ENCODE results near the gene UBAP1.

The UBAP1 gene

GRCh38 chr9:34157898-34158297 lies 20.9 kb upstream of the UBAP1 start:
- Histone ChIP-seq H3K27me3 (ENCODE audit: control insufficient read depth, insufficient read depth, low read length) (no peaks in the 10 kb centered on the region), H3K27ac (ENCODE audit: low read depth, low read length) (no peak overlapping the region), H3K9ac (ENCODE audit: low read length) (no peak overlapping the region), H3K36me3 (ENCODE audit: control insufficient read depth, insufficient read depth, low read length) (no peaks in the 10 kb centered on the region), H3K4me1 (ENCODE audit: control insufficient read depth, insufficient read depth, low read length) (no peaks in the 10 kb centered on the region), H3K4me3 (ENCODE audit: low read length) (no peak overlapping the region)

- no peaks in the 10 kb centered on the region for H3K36me3 ChIP-seq (ENCODE audit: control insufficient read depth, insufficient read depth, low read length)
- no peak overlapping the region for H3K4me3 ChIP-seq (ENCODE audit: low read length)
- no peak overlapping the region for H3K27ac ChIP-seq (ENCODE audit: low read depth, low read length)
- no peaks in the 10 kb centered on the region for H3K4me1 ChIP-seq (ENCODE audit: control insufficient read depth, insufficient read depth, low read length)
- no peak overlapping the region for H3K9ac ChIP-seq (ENCODE audit: low read length)
- no peaks in the 10 kb centered on the region for H3K27me3 ChIP-seq (ENCODE audit: control insufficient read depth, insufficient read depth, low read length)
These were observed 20.4 kb upstream of the UBAP1 start for GRCh38 chr9:34158362-34158869.

GRCh38 chr9:34163434-34163833 lies 15.4 kb upstream of the UBAP1 start:
- Histone ChIP-seq H3K4me1 (ENCODE audit: control insufficient read depth, insufficient read depth, low read length) (no peaks in the 10 kb centered on the region), H3K9ac (ENCODE audit: low read length) (no peak overlapping the region), H3K27ac (ENCODE audit: low read depth, low read length) (no peak overlapping the region), H3K36me3 (ENCODE audit: control insufficient read depth, insufficient read depth, low read length) (no peaks in the 10 kb centered on the region), H3K27me3 (ENCODE audit: control insufficient read depth, insufficient read depth, low read length) (no peaks in the 10 kb centered on the region), H3K4me3 (ENCODE audit: low read length) (no peak overlapping the region)

- Histone ChIP-seq H3K36me3 (ENCODE audit: control insufficient read depth, insufficient read depth, low read length) (no peaks in the 10 kb centered on the region), H3K4me1 (ENCODE audit: control insufficient read depth, insufficient read depth, low read length) (no peaks in the 10 kb centered on the region), H3K4me3 (ENCODE audit: low read length) (no peak overlapping the region), H3K27me3 (ENCODE audit: control insufficient read depth, insufficient read depth, low read length) (no peaks in the 10 kb centered on the region), H3K27ac (ENCODE audit: low read depth, low read length) (no peak overlapping the region), H3K9ac (ENCODE audit: low read length) (no peak overlapping the region)
These were observed 9.7 kb upstream of the UBAP1 start for GRCh38 chr9:34169125-34169524.

GRCh38 chr9:34170237-34170991 lies 8.4 kb upstream of the UBAP1 start:
- Histone ChIP-seq H3K4me1 (ENCODE audit: control insufficient read depth, insufficient read depth, low read length) (no peaks in the 10 kb centered on the region), H3K27me3 (ENCODE audit: control insufficient read depth, insufficient read depth, low read length) (no peaks in the 10 kb centered on the region), H3K36me3 (ENCODE audit: control insufficient read depth, insufficient read depth, low read length) (no peaks in the 10 kb centered on the region), H3K27ac (ENCODE audit: low read depth, low read length) (no peak overlapping the region), H3K4me3 (ENCODE audit: low read length) (no peak overlapping the region), H3K9ac (ENCODE audit: low read length) (no peak overlapping the region)

GRCh38 chr9:34171753-34172535 lies 6.9 kb upstream of the UBAP1 start:
- Histone ChIP-seq H3K36me3 (ENCODE audit: control insufficient read depth, insufficient read depth, low read length) (no peaks in the 10 kb centered on the region), H3K27me3 (ENCODE audit: control insufficient read depth, insufficient read depth, low read length) (no peaks in the 10 kb centered on the region), H3K9ac (ENCODE audit: low read length) (no peak overlapping the region), H3K27ac (ENCODE audit: low read depth, low read length) (no peak overlapping the region), H3K4me3 (ENCODE audit: low read length) (no peak overlapping the region), H3K4me1 (ENCODE audit: control insufficient read depth, insufficient read depth, low read length) (no peaks in the 10 kb centered on the region)

GRCh38 chr9:34176089-34176488 lies 2.8 kb upstream of the UBAP1 start:
- H3K4me3 ChIP-seq (ENCODE audit: low read length) = no peak overlapping the region
- H3K27me3 ChIP-seq (ENCODE audit: control insufficient read depth, insufficient read depth, low read length) = no peaks in the 10 kb centered on the region
- no peak overlapping the region for H3K9ac ChIP-seq (ENCODE audit: low read length)
- H3K36me3 ChIP-seq (ENCODE audit: control insufficient read depth, insufficient read depth, low read length) = no peaks in the 10 kb centered on the region
- H3K27ac ChIP-seq (ENCODE audit: low read depth, low read length) = no peak overlapping the region
- H3K4me1 ChIP-seq (ENCODE audit: control insufficient read depth, insufficient read depth, low read length) = peaks cover 7% of the 10 kb centered on the region

GRCh38 chr9:34177593-34178435 lies 1.0 kb upstream of the UBAP1 start:
- Histone ChIP-seq H3K27me3 (ENCODE audit: control insufficient read depth, insufficient read depth, low read length) (no peaks in the 10 kb centered on the region), H3K36me3 (ENCODE audit: control insufficient read depth, insufficient read depth, low read length) (no peaks in the 10 kb centered on the region), H3K9ac (ENCODE audit: low read length) (peak overlapping the region; percentile 88), H3K4me1 (ENCODE audit: control insufficient read depth, insufficient read depth, low read length) (peaks cover 7% of the 10 kb centered on the region), H3K4me3 (ENCODE audit: low read length) (peak overlapping the region; percentile 96), H3K27ac (ENCODE audit: low read depth, low read length) (peak overlapping the region; percentile 92)

- peaks cover 7% of the 10 kb centered on the region for H3K4me1 ChIP-seq (ENCODE audit: control insufficient read depth, insufficient read depth, low read length)
- no peaks in the 10 kb centered on the region for H3K27me3 ChIP-seq (ENCODE audit: control insufficient read depth, insufficient read depth, low read length)
- H3K36me3 ChIP-seq (ENCODE audit: control insufficient read depth, insufficient read depth, low read length) = no peaks in the 10 kb centered on the region
- peak overlapping the region; percentile 96 for H3K4me3 ChIP-seq (ENCODE audit: low read length)
- H3K27ac ChIP-seq (ENCODE audit: low read depth, low read length) = peak overlapping the region; percentile 92
- peak overlapping the region; percentile 95 for H3K9ac ChIP-seq (ENCODE audit: low read length)
These were observed 632 bp downstream of the UBAP1 start for GRCh38 chr9:34179213-34180136.

GRCh38 chr9:34185778-34186551 lies 7.1 kb downstream of the UBAP1 start:
- Histone ChIP-seq H3K27ac (ENCODE audit: low read depth, low read length) (no peak overlapping the region), H3K4me1 (ENCODE audit: control insufficient read depth, insufficient read depth, low read length) (peaks cover 3% of the 10 kb centered on the region), H3K9ac (ENCODE audit: low read length) (no peak overlapping the region), H3K36me3 (ENCODE audit: control insufficient read depth, insufficient read depth, low read length) (no peaks in the 10 kb centered on the region), H3K27me3 (ENCODE audit: control insufficient read depth, insufficient read depth, low read length) (no peaks in the 10 kb centered on the region), H3K4me3 (ENCODE audit: low read length) (no peak overlapping the region)

- Histone ChIP-seq H3K9ac (ENCODE audit: low read length) (no peak overlapping the region), H3K36me3 (ENCODE audit: control insufficient read depth, insufficient read depth, low read length) (no peaks in the 10 kb centered on the region), H3K4me1 (ENCODE audit: control insufficient read depth, insufficient read depth, low read length) (peaks cover 3% of the 10 kb centered on the region), H3K27me3 (ENCODE audit: control insufficient read depth, insufficient read depth, low read length) (no peaks in the 10 kb centered on the region), H3K27ac (ENCODE audit: low read depth, low read length) (no peak overlapping the region), H3K4me3 (ENCODE audit: low read length) (no peak overlapping the region)
These were observed 9.0 kb downstream of the UBAP1 start for GRCh38 chr9:34187891-34188240.
